Measurements from ENCODE around the gene MAST1.

MAST1 gene

GRCh38 chr19:12838182-12838885, at the start of gene MAST1:
TSS of gene MAST1 (plus strand) at chr19:12838515. CDS start at chr19:12838573, 58 bp downstream.
- no peak for DNase-seq (ENCODE audit: low read depth)
- H3K4me3 ChIP-seq (ENCODE audit: control insufficient read depth, low read depth, low read length), result peak within 1 kb of the TSS; percentile 11
- peak; percentile 28 for TF ChIP-seq CTCF (IDR thresholded peaks at IDR 0.05; ENCODE audit: control insufficient read depth, insufficient read depth, low read depth, low read length, missing control alignments)

- no peak for TF ChIP-seq CTCF (IDR thresholded peaks at IDR 0.05; ENCODE audit: control insufficient read depth, insufficient read depth, low read depth, low read length, missing control alignments)
- H3K4me3 ChIP-seq (ENCODE audit: control insufficient read depth, low read depth, low read length), result peak overlapping the region; percentile 38
- no peak for DNase-seq (ENCODE audit: low read depth)
Measured at GRCh38 chr19:12788682-12789097, 49.6 kb upstream of the MAST1 start.

GRCh38 chr19:12789098-12789903, 49.0 kb upstream of the MAST1 start:
- H3K4me3 ChIP-seq (ENCODE audit: control insufficient read depth, low read depth, low read length), result peak overlapping the region; percentile 94
- TF ChIP-seq CTCF (IDR thresholded peaks at IDR 0.05; ENCODE audit: control insufficient read depth, insufficient read depth, low read depth, low read length, missing control alignments), result no peak
- no peak for DNase-seq (ENCODE audit: low read depth)

GRCh38 chr19:12789904-12790619, 48.3 kb upstream of the MAST1 start:
- H3K4me3 ChIP-seq (ENCODE audit: control insufficient read depth, low read depth, low read length), result peak overlapping the region; percentile 94
- TF ChIP-seq CTCF (IDR thresholded peaks at IDR 0.05; ENCODE audit: control insufficient read depth, insufficient read depth, low read depth, low read length, missing control alignments), result no peak
- peak; percentile 90 for DNase-seq (ENCODE audit: low read depth)

- no peak for TF ChIP-seq CTCF (IDR thresholded peaks at IDR 0.05; ENCODE audit: control insufficient read depth, insufficient read depth, low read depth, low read length, missing control alignments)
- H3K4me3 ChIP-seq (ENCODE audit: control insufficient read depth, low read depth, low read length), result peak overlapping the region; percentile 94
- DNase-seq (ENCODE audit: low read depth), result no peak
Measured at GRCh38 chr19:12790628-12791344, 47.5 kb upstream of the MAST1 start.
